Right atrium auricular region (tissue), 2 donors: ENCODE results near the gene LYRM1. TPM values are rescaled to one million over a fixed set of nuclear protein-coding genes. Genes with fewer than 3 reads are reported as not detected.
"Not testable (repeated sequence)": the region's sequence is repeated elsewhere in the genome, so short reads cannot be mapped to it uniquely, and the experiment has no call there.

ENCODE experiments used
- DNase-seq: peaks from one replicate; pipeline ENCODE4 v3.0.0-alpha.2; 2019; ENCODE audit warnings: low spot score
- H3K27ac ChIP-seq, 2 donors: fragments of 200-600 bp; sonication (generic); 1 replicate in 1 of 2; 2 replicates in 1 of 2; pipeline ENCODE4 v1.5.1; 2016 to 2019
- H3K27me3 ChIP-seq, 2 donors: fragments of 200-600 bp; sonication (generic); one replicate each; pipeline versions ENCODE4 v1.5.1 to v1.6.0; 2017 to 2019
- H3K36me3 ChIP-seq: fragments of 200-600 bp; sonication (generic); one replicate; pipeline ENCODE4 v1.5.1; 2016
- H3K4me1 ChIP-seq, 2 donors: fragments of 200-600 bp; sonication (generic); one replicate each; pipeline versions ENCODE4 v1.5.1 to v1.6.0; 2017 to 2019
- H3K4me3 ChIP-seq, 2 donors: fragments of 200-600 bp; sonication (generic); 1 replicate in 1 of 2; 2 replicates in 1 of 2; pipeline ENCODE4 v1.5.1; 2017 to 2019; ENCODE audit warnings: mild to moderate bottlenecking in 1 of 2, moderate library complexity in 1 of 2
- H3K9me3 ChIP-seq, 2 donors: fragments of 200-600 bp; sonication (generic); one replicate each; pipeline ENCODE4 v1.5.1; 2019
- total RNA-seq, 2 donors: library from RNA; depleted of rRNA; stranded (reverse); fragments of >200 nt; gene quantifications; one replicate each; pipeline ENCODE4 v1.1.0, GENCODE V29; 2016
- TF ChIP-seq, protein P1 (sequence below), 2 donors: fragments of 200-600 bp; sonication (generic); IDR thresholded peaks; one replicate each; pipeline ENCODE4 v1.5.1; 2019; ENCODE audit warnings: antibody characterized with exemption in 2 of 2

LYRM1 gene
- total RNA-seq, 2 donors from 2014 or later = 54.2 to 58.7 TPM

- no peak for DNase-seq
- Histone ChIP-seq H3K4me1 (peaks cover 0 to 49% of the 10 kb centered on the region in 2 donors), H3K27ac (no peak overlapping the region)
Observed at GRCh38 chr16:20862162-20862960, 38.2 kb upstream of the LYRM1 start.

DNA sequence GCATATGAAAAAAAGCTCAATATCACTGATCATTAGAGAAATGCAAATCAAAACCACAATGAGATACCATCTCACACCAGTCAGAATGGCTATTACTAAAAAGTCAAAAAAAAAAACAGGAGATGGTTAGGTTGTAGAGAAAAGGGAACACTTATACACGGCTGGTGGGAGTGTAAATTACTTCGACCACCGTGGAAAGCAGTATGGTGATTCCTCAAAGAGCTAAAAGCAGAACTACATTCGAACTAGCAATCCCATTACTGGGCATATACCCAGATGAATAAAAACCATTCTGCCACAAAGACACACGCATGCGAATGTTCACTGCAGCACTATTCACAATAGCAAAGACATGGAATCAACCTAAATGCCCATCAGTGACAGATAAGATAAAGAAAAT, 36.2 kb upstream of the LYRM1 start:
- H3K4me1 ChIP-seq = peaks cover 0 to 61% of the 10 kb centered on the region in 2 donors
- H3K4me3 ChIP-seq, H3K9me3 ChIP-seq, H3K27ac ChIP-seq, DNase-seq, H3K27me3 ChIP-seq: not testable (repeated sequence)
- H3K36me3 ChIP-seq = peaks cover 28% of the 10 kb centered on the region

More at GRCh38 chr16:20862162-20862960, 38.2 kb upstream of the LYRM1 start:
- TF ChIP-seq, protein P1, sequence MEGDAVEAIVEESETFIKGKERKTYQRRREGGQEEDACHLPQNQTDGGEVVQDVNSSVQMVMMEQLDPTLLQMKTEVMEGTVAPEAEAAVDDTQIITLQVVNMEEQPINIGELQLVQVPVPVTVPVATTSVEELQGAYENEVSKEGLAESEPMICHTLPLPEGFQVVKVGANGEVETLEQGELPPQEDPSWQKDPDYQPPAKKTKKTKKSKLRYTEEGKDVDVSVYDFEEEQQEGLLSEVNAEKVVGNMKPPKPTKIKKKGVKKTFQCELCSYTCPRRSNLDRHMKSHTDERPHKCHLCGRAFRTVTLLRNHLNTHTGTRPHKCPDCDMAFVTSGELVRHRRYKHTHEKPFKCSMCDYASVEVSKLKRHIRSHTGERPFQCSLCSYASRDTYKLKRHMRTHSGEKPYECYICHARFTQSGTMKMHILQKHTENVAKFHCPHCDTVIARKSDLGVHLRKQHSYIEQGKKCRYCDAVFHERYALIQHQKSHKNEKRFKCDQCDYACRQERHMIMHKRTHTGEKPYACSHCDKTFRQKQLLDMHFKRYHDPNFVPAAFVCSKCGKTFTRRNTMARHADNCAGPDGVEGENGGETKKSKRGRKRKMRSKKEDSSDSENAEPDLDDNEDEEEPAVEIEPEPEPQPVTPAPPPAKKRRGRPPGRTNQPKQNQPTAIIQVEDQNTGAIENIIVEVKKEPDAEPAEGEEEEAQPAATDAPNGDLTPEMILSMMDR (IDR thresholded peaks at IDR 0.05) = no peak
- Histone ChIP-seq H3K9me3 (no peaks in the 10 kb centered on the region), H3K4me3 (no peak overlapping the region), H3K27me3 (no peaks in the 10 kb centered on the region), H3K36me3 (peaks cover 33% of the 10 kb centered on the region)

GRCh38 chr16:20865420-20866131, 35.0 kb upstream of the LYRM1 start:
- Histone ChIP-seq H3K4me1 (peaks cover 0 to 61% of the 10 kb centered on the region in 2 donors), H3K27me3 (no peaks in the 10 kb centered on the region), H3K36me3 (peaks cover 19% of the 10 kb centered on the region), H3K9me3 (no peaks in the 10 kb centered on the region), H3K4me3 (no peak overlapping the region), H3K27ac (peak overlapping the region; percentile 22 to 42)
- TF ChIP-seq, protein P1 (IDR thresholded peaks at IDR 0.05) = no peak
- no peak for DNase-seq

DNA sequence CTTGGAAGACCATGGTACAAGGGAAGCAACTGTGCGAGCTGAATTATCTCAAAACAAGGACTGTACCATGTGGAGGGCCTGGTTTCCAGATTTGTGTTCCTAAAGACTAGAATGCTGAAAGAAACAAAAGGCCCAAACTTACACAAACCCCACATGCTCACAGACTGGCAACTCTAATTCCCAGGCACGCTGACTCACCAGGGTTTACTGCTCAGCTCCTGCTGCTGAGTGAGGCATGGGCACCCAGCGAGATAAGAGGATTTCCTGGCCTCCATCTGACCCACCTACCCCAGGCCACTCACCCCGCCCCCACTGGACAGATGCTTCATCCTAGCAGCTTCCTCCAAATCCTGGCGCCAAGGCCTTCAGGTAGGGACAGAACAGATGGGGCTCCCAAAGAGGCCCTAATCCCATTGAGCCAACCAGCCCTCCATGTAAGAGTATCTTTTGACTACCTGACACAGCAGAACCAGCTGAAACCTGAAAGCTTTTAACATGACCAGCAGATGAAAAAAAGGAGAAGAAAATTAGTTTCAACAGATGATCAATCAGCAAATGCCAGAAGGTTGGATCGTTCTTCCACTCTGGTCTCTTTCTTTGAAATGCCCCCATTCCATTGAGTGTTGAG, 34.3 kb upstream of the LYRM1 start:
- Histone ChIP-seq H3K9me3 (no peaks in the 10 kb centered on the region), H3K4me3 (no peak overlapping the region), H3K27ac (peak overlapping the region; percentile 22 to 42), H3K27me3 (no peaks in the 10 kb centered on the region), H3K36me3 (peaks cover 12% of the 10 kb centered on the region), H3K4me1 (peaks cover 0 to 63% of the 10 kb centered on the region in 2 donors)
- TF ChIP-seq, protein P1 (IDR thresholded peaks at IDR 0.05) = no peak
- DNase-seq = no peak

- peaks cover 0 to 69% of the 10 kb centered on the region in 2 donors for H3K4me1 ChIP-seq
- H3K27ac ChIP-seq = peak overlapping the region; percentile 22 to 42
- no peaks in the 10 kb centered on the region for H3K9me3 ChIP-seq
- H3K27me3 ChIP-seq = no peaks in the 10 kb centered on the region
- no peak overlapping the region for H3K4me3 ChIP-seq
- peaks cover 6% of the 10 kb centered on the region for H3K36me3 ChIP-seq
- TF ChIP-seq, protein P1 (IDR thresholded peaks at IDR 0.05) = no peak
- no peak for DNase-seq
Observed at GRCh38 chr16:20866801-20867200, 33.8 kb upstream of the LYRM1 start.

DNA sequence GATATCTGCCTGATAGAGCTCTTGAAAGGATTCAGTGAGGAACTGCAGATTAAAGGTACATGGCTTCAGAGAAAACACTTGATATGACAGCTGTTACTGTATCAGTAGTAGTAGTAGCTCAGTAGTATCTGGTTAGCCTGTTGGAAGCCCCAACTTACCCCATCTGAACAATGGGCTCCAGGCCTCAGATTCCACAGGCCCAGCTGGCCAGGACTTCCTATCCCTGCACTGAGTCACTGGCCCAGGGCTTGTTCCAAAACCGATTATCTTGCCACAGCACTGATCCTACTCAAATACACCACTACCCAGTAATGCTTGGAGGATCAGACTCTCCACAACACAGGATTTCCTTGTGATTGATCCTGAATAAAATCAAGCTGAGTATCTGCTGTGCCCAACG, 33.0 kb upstream of the LYRM1 start:
- TF ChIP-seq, protein P1 (IDR thresholded peaks at IDR 0.05) = no peak
- no peaks in the 10 kb centered on the region for H3K27me3 ChIP-seq
- H3K36me3 ChIP-seq = no peaks in the 10 kb centered on the region
- DNase-seq = no peak
- H3K27ac ChIP-seq = peak overlapping the region; percentile 5 to 60
- peaks cover 0 to 73% of the 10 kb centered on the region in 2 donors for H3K4me1 ChIP-seq
- no peak overlapping the region for H3K4me3 ChIP-seq
- no peaks in the 10 kb centered on the region for H3K9me3 ChIP-seq
